ENCODE measurements around the gene TDP1.

- no peak for TF ChIP-seq DPF2 (IDR thresholded peaks at IDR 0.05)
- TF ChIP-seq TGIF2 (CRISPR knock-in tag; IDR thresholded peaks at IDR 0.05) = no peak
- no peak for TF ChIP-seq RBFOX2 (IDR thresholded peaks at IDR 0.05; ENCODE audit: low read depth, low read length)
Observed at GRCh38 chr14:89986462-89987160, 30.9 kb downstream of the TDP1 start.
